ENCODE results near the gene AFDN. TPM values are rescaled to one million over a fixed set of nuclear protein-coding genes. Genes with fewer than 3 reads are reported as not detected.

Gene AFDN
- total and polyA plus RNA-seq, 4 donors = 93.3 to 188 (median 117) TPM

DNA sequence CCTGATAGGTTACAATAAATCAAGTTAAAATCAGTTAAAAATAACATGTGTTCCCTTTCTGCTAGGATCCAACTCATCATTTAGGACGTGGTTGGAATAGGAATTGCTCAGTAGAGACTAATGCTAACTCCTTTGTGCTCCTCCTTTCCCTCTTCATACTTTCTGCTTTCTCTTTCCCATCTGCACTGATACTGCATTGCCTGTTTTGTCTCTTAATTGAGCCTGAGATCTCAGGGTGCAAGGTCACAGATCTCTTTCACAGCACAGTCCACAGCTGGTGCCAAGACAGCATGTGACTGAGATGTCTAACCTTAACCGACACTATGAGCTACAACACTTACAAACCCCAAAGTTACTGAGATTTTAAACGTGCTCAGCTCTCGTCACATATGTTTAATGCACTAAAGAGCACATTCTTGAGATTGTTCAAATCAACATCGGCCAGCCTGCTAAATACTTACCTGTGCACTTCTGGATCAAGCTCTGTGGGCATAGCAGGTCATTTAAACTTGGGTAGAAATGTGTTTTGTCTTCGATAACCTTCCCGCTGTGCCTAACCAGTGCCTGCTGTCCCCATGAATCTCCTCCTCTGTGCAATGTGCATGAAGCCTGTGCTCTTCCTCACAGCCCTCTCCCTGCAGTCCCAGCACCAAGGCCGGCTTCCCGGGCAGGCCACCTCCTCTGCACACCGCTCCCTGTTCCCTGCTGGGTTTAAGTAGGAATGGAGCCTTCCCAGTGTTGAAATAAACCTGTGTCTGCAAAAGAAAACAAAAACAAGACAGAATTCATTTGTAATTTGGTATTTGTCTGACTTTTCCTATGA, 39.6 kb upstream of the AFDN start:
- H3K27me3 ChIP-seq (ENCODE audit: control insufficient read depth, insufficient read depth, low read length) = peaks cover 2% of the 10 kb centered on the region
- peaks cover 6% of the 10 kb centered on the region for H3K4me1 ChIP-seq (ENCODE audit: control insufficient read depth, insufficient read depth, low read length)
- H3K4me3 ChIP-seq (ENCODE audit: low read depth, low read length) = no peak overlapping the region
- 61% methylated on average over 5 of the region's 10 CpGs for WGBS (ENCODE audit: insufficient coverage)
- H3K27ac ChIP-seq (ENCODE audit: low read depth, low read length) = no peak overlapping the region
- H3K9me3 ChIP-seq (ENCODE audit: control insufficient read depth, insufficient read depth, low read length) = no peaks in the 10 kb centered on the region
- H3K36me3 ChIP-seq (ENCODE audit: control insufficient read depth, insufficient read depth, low read length) = no peaks in the 10 kb centered on the region
- no peak for DNase-seq (ENCODE audit: low read depth in 4 of 6, low spot score in 6 of 6)

DNA sequence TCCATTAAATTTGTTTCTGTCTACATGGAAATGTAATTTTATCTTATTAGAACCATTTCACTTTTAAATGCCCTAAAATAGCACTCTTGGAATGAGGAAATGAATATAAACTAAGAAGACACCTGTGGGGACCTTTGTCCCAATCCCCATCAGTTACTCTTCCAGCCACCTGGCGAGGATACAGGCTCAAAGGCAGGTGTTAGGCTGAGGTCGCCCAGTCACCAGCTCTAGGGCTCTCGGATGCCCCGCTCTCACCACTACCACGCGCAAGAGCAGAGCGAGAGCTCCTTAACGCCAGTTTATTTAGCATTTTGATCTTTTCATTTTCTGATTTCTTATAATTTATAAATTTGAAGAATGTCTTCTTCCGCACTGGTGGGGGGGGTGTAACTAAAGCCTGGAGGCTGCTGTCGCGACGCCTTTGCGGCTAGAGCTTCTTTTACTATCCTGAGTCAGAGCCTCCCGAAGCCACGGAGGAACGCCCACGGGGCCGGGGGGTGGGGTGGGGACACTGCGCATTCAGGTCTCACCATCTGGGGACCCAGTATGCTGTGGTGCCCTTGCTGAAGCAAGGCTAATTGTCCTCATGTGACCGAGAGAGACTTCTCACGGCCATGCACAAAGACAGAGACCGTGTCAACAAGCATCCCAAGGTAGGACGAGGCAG, 38.7 kb upstream of the AFDN start:
- no peaks in the 10 kb centered on the region for H3K36me3 ChIP-seq (ENCODE audit: control insufficient read depth, insufficient read depth, low read length)
- peaks cover 6% of the 10 kb centered on the region for H3K4me1 ChIP-seq (ENCODE audit: control insufficient read depth, insufficient read depth, low read length)
- WGBS (ENCODE audit: insufficient coverage) = 30% methylated on average over 14 of the region's 23 CpGs
- DNase-seq (ENCODE audit: low read depth in 4 of 6, low spot score in 6 of 6) = peak in 1 of 6 donors; percentile 70
- H3K27ac ChIP-seq (ENCODE audit: low read depth, low read length) = no peak overlapping the region
- no peak overlapping the region for H3K4me3 ChIP-seq (ENCODE audit: low read depth, low read length)
- peaks cover 2% of the 10 kb centered on the region for H3K27me3 ChIP-seq (ENCODE audit: control insufficient read depth, insufficient read depth, low read length)
- H3K9me3 ChIP-seq (ENCODE audit: control insufficient read depth, insufficient read depth, low read length) = no peaks in the 10 kb centered on the region

DNA sequence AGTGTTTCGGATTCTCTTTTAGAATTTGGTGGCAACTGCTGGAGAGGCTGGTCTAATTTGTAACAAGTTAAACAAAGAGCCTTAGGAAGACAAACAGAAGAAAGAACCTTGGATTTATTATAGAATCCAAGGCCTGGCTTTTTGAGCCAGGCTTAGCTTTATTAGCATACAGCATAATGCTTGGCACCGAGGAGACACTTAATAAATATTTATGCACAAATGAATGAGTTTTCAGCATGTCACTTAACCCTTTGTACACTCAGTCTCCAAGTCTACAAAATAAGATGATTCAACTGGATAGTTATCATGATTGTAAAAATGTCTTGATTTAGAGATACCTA, 38.2 kb upstream of the AFDN start:
- no peaks in the 10 kb centered on the region for H3K36me3 ChIP-seq (ENCODE audit: control insufficient read depth, insufficient read depth, low read length)
- H3K4me1 ChIP-seq (ENCODE audit: control insufficient read depth, insufficient read depth, low read length) = peaks cover 6% of the 10 kb centered on the region
- H3K27ac ChIP-seq (ENCODE audit: low read depth, low read length) = no peak overlapping the region
- no peak overlapping the region for H3K4me3 ChIP-seq (ENCODE audit: low read depth, low read length)
- peaks cover 2% of the 10 kb centered on the region for H3K27me3 ChIP-seq (ENCODE audit: control insufficient read depth, insufficient read depth, low read length)
- no peaks in the 10 kb centered on the region for H3K9me3 ChIP-seq (ENCODE audit: control insufficient read depth, insufficient read depth, low read length)
- 40% methylated on average over 1 of the region's 2 CpGs for WGBS (ENCODE audit: insufficient coverage)
- DNase-seq (ENCODE audit: low read depth in 4 of 6, low spot score in 6 of 6) = peak in 2 of 6 donors; percentile 50 to 74

DNA sequence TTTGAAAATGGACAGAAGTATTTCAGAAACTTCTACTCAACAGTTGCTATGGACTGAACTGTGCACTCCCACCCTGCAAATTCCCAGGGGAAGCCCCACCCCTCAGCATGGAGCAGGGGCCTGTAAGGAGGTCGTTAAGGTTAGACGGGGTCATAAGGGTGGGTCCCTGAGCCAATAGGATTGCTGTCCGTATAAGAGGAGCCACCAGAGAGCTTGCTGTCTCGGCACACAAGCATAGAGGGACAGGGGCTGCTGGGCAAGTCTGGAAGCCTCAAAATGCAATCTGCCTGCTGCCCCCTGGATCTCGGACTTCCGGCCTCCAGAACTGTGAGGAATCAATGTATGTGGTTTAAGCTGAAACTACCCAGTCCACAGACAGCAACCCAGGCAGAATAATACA, 37.4 kb upstream of the AFDN start:
- 60% methylated on average over 6 of the region's 6 CpGs for WGBS (ENCODE audit: insufficient coverage)
- H3K9me3 ChIP-seq (ENCODE audit: control insufficient read depth, insufficient read depth, low read length) = no peaks in the 10 kb centered on the region
- no peak for DNase-seq (ENCODE audit: low read depth in 4 of 6, low spot score in 6 of 6)
- peaks cover 6% of the 10 kb centered on the region for H3K4me1 ChIP-seq (ENCODE audit: control insufficient read depth, insufficient read depth, low read length)
- no peaks in the 10 kb centered on the region for H3K36me3 ChIP-seq (ENCODE audit: control insufficient read depth, insufficient read depth, low read length)
- H3K27me3 ChIP-seq (ENCODE audit: control insufficient read depth, insufficient read depth, low read length) = peaks cover 4% of the 10 kb centered on the region
- H3K4me3 ChIP-seq (ENCODE audit: low read depth, low read length) = no peak overlapping the region
- no peak overlapping the region for H3K27ac ChIP-seq (ENCODE audit: low read depth, low read length)

DNA sequence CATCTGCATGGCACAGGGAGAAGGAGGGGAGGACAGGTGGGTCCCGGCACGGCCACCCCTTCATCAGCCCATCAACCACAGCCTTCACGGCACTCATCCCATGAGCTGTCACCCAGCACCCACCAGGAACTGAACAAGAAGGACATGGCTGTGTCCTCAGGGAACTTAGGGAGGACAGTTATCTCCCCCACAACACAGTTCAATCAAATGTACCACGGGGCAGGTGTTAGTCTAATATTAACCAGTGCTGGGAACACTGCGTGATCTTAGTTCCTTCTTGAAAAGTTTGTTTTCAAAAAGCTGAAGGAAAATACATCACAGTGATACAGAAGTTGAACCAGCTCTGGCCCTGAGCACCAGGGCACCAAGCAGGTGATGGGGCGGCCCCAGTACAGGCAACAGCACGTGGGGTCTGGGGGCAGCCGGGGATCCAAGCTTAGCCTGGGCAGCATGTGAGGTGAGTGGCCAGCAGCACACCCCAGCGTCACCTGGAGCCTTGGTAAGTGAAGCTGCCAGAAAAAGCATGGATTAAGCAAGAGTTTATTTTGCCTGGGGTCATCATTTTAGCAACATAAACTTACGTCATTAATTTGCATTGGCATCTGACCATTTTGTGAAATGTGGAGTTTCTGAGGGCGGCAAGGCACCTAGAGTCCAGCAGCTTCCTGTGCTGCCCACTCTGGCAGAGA, 35.5 kb upstream of the AFDN start:
- H3K27me3 ChIP-seq (ENCODE audit: control insufficient read depth, insufficient read depth, low read length) = peaks cover 10% of the 10 kb centered on the region
- WGBS (ENCODE audit: insufficient coverage) = 91% methylated on average over 6 of the region's 11 CpGs
- no peak overlapping the region for H3K27ac ChIP-seq (ENCODE audit: low read depth, low read length)
- no peak for DNase-seq (ENCODE audit: low read depth in 4 of 6, low spot score in 6 of 6)
- H3K4me1 ChIP-seq (ENCODE audit: control insufficient read depth, insufficient read depth, low read length) = peaks cover 18% of the 10 kb centered on the region
- no peaks in the 10 kb centered on the region for H3K36me3 ChIP-seq (ENCODE audit: control insufficient read depth, insufficient read depth, low read length)
- H3K4me3 ChIP-seq (ENCODE audit: low read depth, low read length) = no peak overlapping the region
- no peaks in the 10 kb centered on the region for H3K9me3 ChIP-seq (ENCODE audit: control insufficient read depth, insufficient read depth, low read length)

DNA sequence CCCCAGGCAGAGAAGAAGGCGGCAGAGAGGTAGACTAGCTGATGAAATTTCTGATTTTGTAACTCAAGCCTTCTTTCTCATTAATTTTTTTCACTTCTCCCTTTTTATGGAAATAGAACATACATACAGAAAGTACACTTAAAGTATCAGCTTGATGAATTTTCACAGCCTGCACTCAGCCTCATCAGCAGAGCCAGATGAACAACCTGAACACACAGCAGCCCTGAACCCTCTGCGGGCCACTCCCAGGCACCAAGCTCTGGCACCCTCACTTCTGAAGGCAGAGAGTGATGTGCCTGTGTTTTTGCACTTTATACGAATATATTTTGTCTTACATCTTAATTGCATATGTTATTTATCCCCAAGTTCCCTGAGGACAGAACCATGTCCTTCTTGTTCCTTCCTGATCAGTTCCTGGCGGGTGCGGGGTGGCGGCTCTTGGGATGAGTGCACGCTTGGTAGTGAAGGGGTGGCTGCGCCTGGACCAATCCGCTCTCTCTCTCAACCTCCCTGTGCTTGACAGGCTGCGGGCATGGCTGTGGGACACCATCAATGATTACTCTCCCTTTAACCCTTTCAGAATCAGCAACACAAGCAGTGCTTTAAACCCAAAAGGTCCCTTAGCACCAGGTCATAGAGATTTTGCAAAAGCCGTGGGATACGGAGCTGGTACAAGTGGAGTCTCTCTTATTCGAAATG, 34.8 kb upstream of the AFDN start:
- Histone ChIP-seq H3K27me3 (ENCODE audit: control insufficient read depth, insufficient read depth, low read length) (peaks cover 11% of the 10 kb centered on the region), H3K9me3 (ENCODE audit: control insufficient read depth, insufficient read depth, low read length) (no peaks in the 10 kb centered on the region), H3K4me3 (ENCODE audit: low read depth, low read length) (no peak overlapping the region), H3K36me3 (ENCODE audit: control insufficient read depth, insufficient read depth, low read length) (no peaks in the 10 kb centered on the region), H3K4me1 (ENCODE audit: control insufficient read depth, insufficient read depth, low read length) (peaks cover 25% of the 10 kb centered on the region), H3K27ac (ENCODE audit: low read depth, low read length) (no peak overlapping the region)
- WGBS (ENCODE audit: insufficient coverage) = 71% methylated on average over 4 of the region's 13 CpGs
- DNase-seq (ENCODE audit: low read depth in 4 of 6, low spot score in 6 of 6) = no peak

DNA sequence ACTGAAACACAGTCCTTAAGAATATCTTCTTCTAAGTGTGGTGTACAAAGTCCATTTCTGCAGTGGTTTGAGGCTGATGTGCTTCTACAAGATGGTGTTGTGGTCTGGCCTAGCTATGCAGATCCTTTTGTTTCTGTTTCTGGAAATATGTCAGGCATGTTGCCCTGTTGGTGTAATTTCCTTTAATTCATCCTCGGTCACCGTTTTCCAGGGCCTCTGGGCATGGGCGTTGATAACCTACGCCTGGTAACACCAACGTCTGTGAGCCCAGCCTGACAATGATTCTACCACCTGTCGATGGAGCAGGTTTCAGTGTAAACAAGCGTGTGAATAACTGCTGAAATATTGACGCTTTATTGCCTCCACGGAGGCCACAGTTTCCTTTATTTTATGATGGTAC, 33.3 kb upstream of the AFDN start:
- 81% methylated on average over 8 of the region's 9 CpGs for WGBS (ENCODE audit: insufficient coverage)
- Histone ChIP-seq H3K27me3 (ENCODE audit: control insufficient read depth, insufficient read depth, low read length) (peaks cover 13% of the 10 kb centered on the region), H3K27ac (ENCODE audit: low read depth, low read length) (no peak overlapping the region)

DNA sequence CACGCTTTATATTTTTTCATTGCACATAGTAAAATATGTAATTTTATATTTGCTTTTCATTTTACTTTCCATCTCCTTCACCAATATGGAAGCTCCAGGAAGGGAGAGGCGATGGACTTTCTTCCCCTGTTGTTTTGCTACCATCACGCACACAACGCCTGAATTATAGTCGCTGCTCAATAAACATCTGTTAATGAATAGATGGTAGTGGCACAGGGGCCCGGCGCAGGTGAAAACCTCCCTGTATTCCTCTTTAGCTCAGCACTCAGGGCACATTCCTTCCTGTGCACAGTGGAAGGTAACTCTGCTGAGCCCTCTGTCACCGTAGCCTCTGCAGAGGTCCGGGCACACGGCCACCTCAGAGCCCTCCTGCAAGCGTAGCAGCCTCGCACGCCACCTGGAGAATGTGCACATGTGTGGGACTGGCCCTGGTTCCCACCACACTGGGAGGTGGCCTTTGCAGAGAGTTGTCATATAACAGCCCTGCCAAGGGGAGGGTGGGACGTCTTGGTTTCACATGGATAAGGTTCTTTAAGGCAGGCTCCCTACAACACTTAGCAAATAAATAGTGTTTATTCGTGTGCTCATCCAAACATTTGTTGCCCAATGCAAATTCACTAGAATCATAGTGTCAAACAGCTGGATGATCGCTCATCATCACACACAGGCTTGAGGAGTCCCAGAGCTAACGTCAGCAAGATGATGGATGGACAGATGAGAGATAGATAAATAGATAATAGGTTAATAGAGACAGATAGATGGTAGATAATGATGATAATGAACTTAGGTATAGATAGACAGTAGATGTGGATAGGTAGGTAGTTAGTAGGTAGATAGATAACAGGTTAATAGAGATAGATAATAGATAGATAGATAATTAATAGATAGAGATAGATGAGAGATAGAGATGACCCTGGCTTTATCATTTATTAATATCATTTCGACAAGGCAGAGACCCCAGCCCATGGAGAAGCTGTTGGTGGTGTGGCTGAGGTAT, 32.3 kb upstream of the AFDN start:
- peaks cover 32% of the 10 kb centered on the region for H3K4me1 ChIP-seq (ENCODE audit: control insufficient read depth, insufficient read depth, low read length)
- WGBS (ENCODE audit: insufficient coverage) = 92% methylated on average over 7 of the region's 18 CpGs
- peaks cover 13% of the 10 kb centered on the region for H3K27me3 ChIP-seq (ENCODE audit: control insufficient read depth, insufficient read depth, low read length)
- no peak overlapping the region for H3K27ac ChIP-seq (ENCODE audit: low read depth, low read length)
- H3K4me3 ChIP-seq (ENCODE audit: low read depth, low read length) = no peak overlapping the region
- DNase-seq (ENCODE audit: low read depth in 4 of 6, low spot score in 6 of 6) = no peak
- no peaks in the 10 kb centered on the region for H3K36me3 ChIP-seq (ENCODE audit: control insufficient read depth, insufficient read depth, low read length)
- H3K9me3 ChIP-seq (ENCODE audit: control insufficient read depth, insufficient read depth, low read length) = no peaks in the 10 kb centered on the region

More for the DNA sequence above, 33.3 kb upstream of the AFDN start:
- no peaks in the 10 kb centered on the region for H3K9me3 ChIP-seq (ENCODE audit: control insufficient read depth, insufficient read depth, low read length)
- H3K36me3 ChIP-seq (ENCODE audit: control insufficient read depth, insufficient read depth, low read length) = no peaks in the 10 kb centered on the region
- no peak overlapping the region for H3K4me3 ChIP-seq (ENCODE audit: low read depth, low read length)
- H3K4me1 ChIP-seq (ENCODE audit: control insufficient read depth, insufficient read depth, low read length) = peaks cover 21% of the 10 kb centered on the region
- no peak for DNase-seq (ENCODE audit: low read depth in 4 of 6, low spot score in 6 of 6)
